Activated naive CD4-positive, alpha-beta T cell treated with Interleukin-2 at 50 U/mL for 16 hours (primary cell): Measurements from ENCODE around the gene TTC9B.
"Not testable (repeated sequence)": the region's sequence is repeated elsewhere in the genome, so short reads cannot be mapped to it uniquely, and the experiment has no call there.

ENCODE experiments used
- DNase-seq: peaks from one replicate; pipeline ENCODE4 v3.0.0-alpha.2; 2020

Gene TTC9B

GRCh38 chr19:40231544-40232424, 13.6 kb upstream of the TTC9B start:
- DNase-seq, result no peak

- no peak for DNase-seq
Observed at GRCh38 chr19:40231057-40231456, 12.9 kb upstream of the TTC9B start.

GRCh38 chr19:40229926-40230417, 11.8 kb upstream of the TTC9B start:
- DNase-seq, result no peak

- DNase-seq, result no peak
Observed at GRCh38 chr19:40229484-40229883, 11.3 kb upstream of the TTC9B start.

GRCh38 chr19:40228863-40229262, 10.7 kb upstream of the TTC9B start:
- no peak for DNase-seq

GRCh38 chr19:40228346-40228745, 10.2 kb upstream of the TTC9B start:
- DNase-seq, result no peak

- no peak for DNase-seq
Observed at GRCh38 chr19:40225440-40226305, 7.5 kb upstream of the TTC9B start.

GRCh38 chr19:40224342-40225150, 6.4 kb upstream of the TTC9B start:
- DNase-seq, result no peak

GRCh38 chr19:40223135-40223822, 5.1 kb upstream of the TTC9B start:
- DNase-seq, result peak; percentile 19

GRCh38 chr19:40221858-40222619, 3.9 kb upstream of the TTC9B start:
- DNase-seq, result peak; percentile 70

- DNase-seq, result no peak
Observed at GRCh38 chr19:40220674-40221073, 2.5 kb upstream of the TTC9B start.

GRCh38 chr19:40219721-40220276, 1.6 kb upstream of the TTC9B start:
- no peak for DNase-seq

- DNase-seq, result not testable (repeated sequence)
Observed at GRCh38 chr19:40219029-40219428, 845 bp upstream of the TTC9B start.

- DNase-seq, result no peak
Observed at GRCh38 chr19:40217027-40217810, 965 bp downstream of the TTC9B start.

GRCh38 chr19:40216777-40217026, 1.5 kb downstream of the TTC9B start:
- DNase-seq, result no peak

- no peak for DNase-seq
Observed at GRCh38 chr19:40216013-40216776, 2.0 kb downstream of the TTC9B start.

GRCh38 chr19:40214936-40215335, 3.2 kb downstream of the TTC9B start:
- no peak for DNase-seq

- DNase-seq, result no peak
Observed at GRCh38 chr19:40213882-40214570, 4.2 kb downstream of the TTC9B start.

GRCh38 chr19:40213251-40213829, 4.8 kb downstream of the TTC9B start:
- no peak for DNase-seq
